ENCODE results near the gene GLB1L2.

Gene GLB1L2

GRCh38 chr11:134345237-134345550 lies 13.4 kb downstream of the GLB1L2 start:
- no peak for TF ChIP-seq CTCF (conservative IDR thresholded peaks at IDR 0.05)

GRCh38 chr11:134346101-134346975 lies 14.6 kb downstream of the GLB1L2 start:
- TF ChIP-seq CTCF (conservative IDR thresholded peaks at IDR 0.05), result no peak
- no peak overlapping the region for H3K27ac ChIP-seq

More at GRCh38 chr11:134345237-134345550, 13.4 kb downstream of the GLB1L2 start:
- no peak overlapping the region for H3K27ac ChIP-seq

- H3K27ac ChIP-seq, result no peak overlapping the region
- no peak for TF ChIP-seq CTCF (conservative IDR thresholded peaks at IDR 0.05)
Observed at GRCh38 chr11:134346976-134347350, 15.2 kb downstream of the GLB1L2 start.

- TF ChIP-seq CTCF (conservative IDR thresholded peaks at IDR 0.05), result no peak
- H3K27ac ChIP-seq, result no peak overlapping the region
Observed at GRCh38 chr11:134347441-134347840, 15.7 kb downstream of the GLB1L2 start.

GRCh38 chr11:134349109-134349801 lies 17.5 kb downstream of the GLB1L2 start:
- TF ChIP-seq CTCF (conservative IDR thresholded peaks at IDR 0.05), result no peak
- no peak overlapping the region for H3K27ac ChIP-seq

GRCh38 chr11:134349802-134350355 lies 18.1 kb downstream of the GLB1L2 start:
- TF ChIP-seq CTCF (conservative IDR thresholded peaks at IDR 0.05), result no peak
- no peak overlapping the region for H3K27ac ChIP-seq

- no peak overlapping the region for H3K27ac ChIP-seq
- TF ChIP-seq CTCF (conservative IDR thresholded peaks at IDR 0.05), result no peak
Observed at GRCh38 chr11:134350381-134350780, 18.6 kb downstream of the GLB1L2 start.

Data from VCaP (cell line).